HepG2 (cell line): Measurements from ENCODE around the gene STXBP4. TPM values are rescaled to one million over a fixed set of nuclear protein-coding genes. Genes with fewer than 3 reads are reported as not detected.

Experiments
- ATAC-seq: fragments of 200-7000 bp; cut with Tn5 transposase; 3 replicates; pipeline ENCODE4 v1.9.1; 2020; ENCODE audit warnings: mild to moderate bottlenecking, moderate library complexity
- BruUV-seq: library from RNA; stranded (reverse); fragments of 400-500 nt; replicated peaks from 2 replicates; lab custom pipeline; 2021; lab: Mats Ljungman, UMichigan
- CTCF ChIA-PET: fragments of 300-600 bp; formaldehyde crosslinking; extraction: SDS; loops from one replicate; lab custom pipeline; 2021; ENCODE audit warnings: low total read pairs, inconsistent platforms, low intra/inter-chr PET ratio; lab: Yijun Ruan, JAX
- POLR2A ChIA-PET: fragments of 350-600 bp; sonication (Branson Sonifier 250); formaldehyde crosslinking; loops from one replicate; lab custom pipeline; 2020; ENCODE audit warnings: antibody characterized with exemption, inconsistent platforms; lab: Yijun Ruan, JAX
- DNase-seq: peaks from one replicate; pipeline ENCODE4 v3.0.0-alpha.2; 2015; ENCODE audit warnings: low spot score
- FAIRE-seq: peaks from 3 replicates; lab custom pipeline; 2011; peaks lifted over from hg19 to GRCh38; lab: Jason Lieb, UNC
- H2AFZ ChIP-seq: one replicate; pipeline ENCODE4 v1.6.1; 2011; ENCODE audit warnings: low read length, inconsistent platforms
- H3K27ac ChIP-seq: fragments of 300-600 bp; 3 replicates; pipeline ENCODE4 v1.8.0; 2011; ENCODE audit warnings: mixed run types, mild to moderate bottlenecking, mixed read lengths, low read length, inconsistent platforms; ENCODE audit not compliant: insufficient read depth; ENCODE audit errors: extremely low read length
- H3K27me3 ChIP-seq, 2 experiments: fragments of 200-600 bp in 1 of 2; 2 replicates in 1 of 2; 3 replicates in 1 of 2; pipeline versions ENCODE4 v1.6.0 to v1.8.0; 2011; ENCODE audit warnings: low read length in 2 of 2, mild to moderate bottlenecking in 2 of 2, moderate library complexity in 2 of 2, inconsistent platforms in 1 of 2; ENCODE audit not compliant: insufficient read depth in 2 of 2, control insufficient read depth in 1 of 2
- H3K36me3 ChIP-seq, 2 experiments: fragments of 200-600 bp in 1 of 2; replicated peaks in 1 of 2; 2 replicates in 1 of 2; 3 replicates in 1 of 2; pipeline versions ENCODE4 v1.5.1 to v1.8.0; 2011; ENCODE audit warnings: low read length in 2 of 2, inconsistent platforms in 1 of 2; ENCODE audit not compliant: insufficient read depth in 2 of 2, control insufficient read depth in 1 of 2
- H3K4me1 ChIP-seq: 2 replicates; pipeline ENCODE4 v1.5.1; 2012; ENCODE audit warnings: low read length, inconsistent platforms; ENCODE audit not compliant: insufficient read depth
- H3K4me2 ChIP-seq: 2 replicates; pipeline ENCODE4 v1.6.0; 2011; ENCODE audit warnings: low read depth, low read length, inconsistent platforms
- H3K4me3 ChIP-seq, 3 experiments: fragments of 200-600 bp in 1 of 3; sonication (generic), shearing (Covaris generic) in 1 of 3; replicated peaks in 1 of 3; 2 replicates each; pipeline ENCODE4 v1.5.1; 2011 to 2016; ENCODE audit warnings: low read length in 3 of 3, inconsistent platforms in 2 of 3, low read depth in 2 of 3, mild to moderate bottlenecking in 2 of 3, control low read depth in 1 of 3, mixed read lengths in 1 of 3; ENCODE audit not compliant: insufficient read depth in 1 of 3
- H3K79me2 ChIP-seq: one replicate; pipeline ENCODE4 v1.6.1; 2011; ENCODE audit warnings: low read length, inconsistent platforms; ENCODE audit not compliant: insufficient read depth
- H3K9ac ChIP-seq: 2 replicates; pipeline ENCODE4 v1.6.0; 2011; ENCODE audit warnings: mild to moderate bottlenecking, low read depth, low read length, inconsistent platforms; ENCODE audit not compliant: insufficient read depth
- H3K9me3 ChIP-seq: 2 replicates; pipeline ENCODE4 v1.5.1; 2012; ENCODE audit warnings: mild to moderate bottlenecking, low read length
- H4K20me1 ChIP-seq: 2 replicates; pipeline ENCODE4 v1.6.0; 2011; ENCODE audit warnings: inconsistent platforms, mild to moderate bottlenecking, low read length, moderate library complexity; ENCODE audit not compliant: insufficient read depth
- PHF20 ChIP-seq: sonication (generic); formaldehyde crosslinking; IDR thresholded peaks from 2 replicates; pipeline ENCODE4 v1.5.0; 2020; ENCODE audit warnings: mild to moderate bottlenecking, missing genetic modification reagents
- RBFOX2 ChIP-seq: fragments of 200-400 bp; formaldehyde crosslinking; IDR thresholded peaks from 2 replicates; pipeline ENCODE4 v1.6.1; 2017; ENCODE audit warnings: low read depth, mild to moderate bottlenecking, low read length
- RORA ChIP-seq: sonication (generic); formaldehyde crosslinking; IDR thresholded peaks from 2 replicates; pipeline ENCODE4 v1.5.0; 2020; ENCODE audit warnings: mild to moderate bottlenecking, missing genetic modification reagents, moderate library complexity
- SKI ChIP-seq: fragments of 450-650 bp; IDR thresholded peaks from one replicate; pipeline ENCODE4 v1.6.1; 2018; ENCODE audit warnings: mild to moderate bottlenecking; ENCODE audit not compliant: partially characterized antibody
- WGBS: methylation state at CpG from one replicate; pipeline ENCODE4 v1.1.6; 2017; ENCODE audit warnings: low lambda C conversion rate; 5-methylcytosine and 5-hydroxymethylcytosine counted together
- in situ Hi-C: cut with HindIII; loops from 2 replicates; pipeline ENCODE4 v1.10.0; 2017; ENCODE audit warnings: low pct_unique_long_range_greater_than_20kb; ENCODE audit not compliant: extremely low pct_ligation_motif_present
- intact Hi-C: fragments of 100-400 bp; cut with micrococcal nuclease; formaldehyde crosslinking; loops from one replicate; pipeline ENCODE4 v1.10.0; 2022; ENCODE audit not compliant: unreplicated experiment
- polyA plus RNA-seq, 8 experiments: library from polyadenylated mRNA; depleted of rRNA in 3 of 8; stranded (reverse) in 7 of 8; unstranded in 1 of 8; fragments of >200 nt; fragmentation: Illumina TruSeq in 4 of 8; extraction: Trizol in 4 of 8; gene quantifications; 2 replicates each; pipeline versions ENCODE4 v1.2.1 to v1.2.3, GENCODE V29; 2011 to 2016; ENCODE audit warnings: low read depth in 4 of 8, missing spikeins in 1 of 8, mixed read lengths in 1 of 8; ENCODE audit not compliant: insufficient read depth in 1 of 8
- total RNA-seq, 5 experiments: library from RNA; depleted of rRNA; stranded (reverse); fragments of >200 nt; fragmentation: Illumina TruSeq; extraction: Trizol; gene quantifications; 2 replicates each; pipeline ENCODE4 v1.2.3, GENCODE V29; 2016; ENCODE audit warnings: low read depth in 1 of 5
- TF ChIP-seq, protein P1 (sequence below): sonication (generic); formaldehyde crosslinking; conservative IDR thresholded peaks from 2 replicates; pipeline ENCODE4 v1.4.0; 2020; ENCODE audit warnings: missing genetic modification reagents
- TF ChIP-seq, protein P2 (sequence below): sonication (generic); formaldehyde crosslinking; IDR thresholded peaks from 2 replicates; pipeline ENCODE4 v1.5.1; 2020; ENCODE audit warnings: missing genetic modification reagents, mild to moderate bottlenecking, borderline replicate concordance
- TF ChIP-seq, protein P3 (sequence below), 2 experiments: sonication (generic) in 1 of 2; formaldehyde crosslinking in 1 of 2; IDR thresholded peaks; 2 replicates each; pipeline versions ENCODE4 v1.5.1 to v1.6.1; 2011 to 2020; ENCODE audit warnings: borderline replicate concordance in 1 of 2, low read depth in 1 of 2, low read length in 1 of 2, mild to moderate bottlenecking in 1 of 2, missing genetic modification reagents in 1 of 2, moderate library complexity in 1 of 2
- TF ChIP-seq, protein P4 (sequence below): sonication (generic); formaldehyde crosslinking; IDR thresholded peaks from 2 replicates; pipeline ENCODE4 v1.5.0; 2020; ENCODE audit warnings: missing genetic modification reagents
- TF ChIP-seq, protein P5 (sequence below): sonication (generic); formaldehyde crosslinking; IDR thresholded peaks from 2 replicates; pipeline ENCODE4 v1.8.1; 2023; ENCODE audit warnings: mild to moderate bottlenecking, missing genetic modification reagents, borderline replicate concordance
- TF ChIP-seq, protein P6 (sequence below): sonication (generic); formaldehyde crosslinking; IDR thresholded peaks from 2 replicates; pipeline ENCODE4 v1.5.0; 2020; ENCODE audit warnings: mild to moderate bottlenecking, missing genetic modification reagents, borderline replicate concordance

Gene STXBP4
- total and polyA plus RNA-seq, 2 of the 13 experiments (the other 11 are each of a cell fraction or from before 2014, with no cell fraction given) = 8.5 to 36.1 TPM

DNA sequence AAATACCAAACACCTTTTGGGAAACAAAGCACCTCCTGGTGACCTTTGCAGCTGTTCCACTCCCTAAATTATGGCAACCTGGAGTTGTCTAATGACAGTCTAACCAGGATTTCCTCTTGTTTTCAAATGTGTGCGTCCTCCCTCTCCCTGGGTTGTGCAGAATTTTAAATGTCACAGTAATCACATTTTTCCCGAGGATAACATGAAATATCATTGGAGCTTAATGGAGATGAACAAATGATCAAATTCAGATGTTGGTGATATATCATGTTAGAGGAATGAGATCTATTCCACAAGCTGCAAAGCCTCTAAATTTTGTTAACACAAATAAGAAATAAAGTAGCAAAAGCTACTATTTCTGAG, 209.3 kb downstream of the STXBP4 start (continued):
- TF ChIP-seq, protein P1, sequence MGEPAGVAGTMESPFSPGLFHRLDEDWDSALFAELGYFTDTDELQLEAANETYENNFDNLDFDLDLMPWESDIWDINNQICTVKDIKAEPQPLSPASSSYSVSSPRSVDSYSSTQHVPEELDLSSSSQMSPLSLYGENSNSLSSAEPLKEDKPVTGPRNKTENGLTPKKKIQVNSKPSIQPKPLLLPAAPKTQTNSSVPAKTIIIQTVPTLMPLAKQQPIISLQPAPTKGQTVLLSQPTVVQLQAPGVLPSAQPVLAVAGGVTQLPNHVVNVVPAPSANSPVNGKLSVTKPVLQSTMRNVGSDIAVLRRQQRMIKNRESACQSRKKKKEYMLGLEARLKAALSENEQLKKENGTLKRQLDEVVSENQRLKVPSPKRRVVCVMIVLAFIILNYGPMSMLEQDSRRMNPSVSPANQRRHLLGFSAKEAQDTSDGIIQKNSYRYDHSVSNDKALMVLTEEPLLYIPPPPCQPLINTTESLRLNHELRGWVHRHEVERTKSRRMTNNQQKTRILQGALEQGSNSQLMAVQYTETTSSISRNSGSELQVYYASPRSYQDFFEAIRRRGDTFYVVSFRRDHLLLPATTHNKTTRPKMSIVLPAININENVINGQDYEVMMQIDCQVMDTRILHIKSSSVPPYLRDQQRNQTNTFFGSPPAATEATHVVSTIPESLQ (CRISPR knock-in tag) = no peak

DNA sequence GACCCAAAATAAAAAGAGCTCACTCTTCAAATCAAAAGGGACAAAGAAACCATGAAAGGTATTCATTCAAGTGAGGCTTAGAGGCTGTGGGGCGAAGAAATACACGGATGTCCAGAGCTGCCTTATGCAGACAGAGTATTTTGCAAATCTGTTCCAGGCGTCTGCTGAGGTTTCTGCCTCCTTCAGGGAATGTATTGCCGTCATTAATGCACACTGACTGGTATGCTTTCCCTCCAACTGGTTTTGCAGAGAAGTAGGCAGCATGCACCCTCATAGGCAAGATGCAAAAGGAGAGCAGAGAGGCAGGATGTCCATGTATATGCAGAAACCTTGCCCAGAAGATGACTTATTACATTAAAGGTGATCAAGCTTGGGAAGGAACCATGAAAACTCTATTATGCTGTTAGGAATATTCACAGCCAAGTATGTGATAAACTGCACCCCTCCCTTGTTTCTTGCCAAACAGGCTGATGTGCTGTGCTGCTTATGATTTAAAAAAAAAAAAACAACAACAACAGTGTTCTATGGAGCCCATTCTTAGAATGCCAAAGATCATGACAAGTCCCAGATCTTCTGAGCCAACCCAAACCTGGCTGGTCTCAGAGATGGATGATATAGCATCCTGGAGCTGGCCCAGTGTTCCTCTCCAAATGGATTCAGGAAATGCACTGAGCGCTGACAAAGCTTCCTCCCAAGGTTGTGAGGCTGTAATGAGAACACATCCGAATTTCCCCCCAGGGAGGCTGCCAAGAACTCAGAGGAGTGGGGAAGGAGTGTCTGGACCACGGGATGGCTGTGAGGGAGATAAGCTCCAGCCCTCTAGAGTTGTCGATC, 218.6 kb downstream of the STXBP4 start:
- POLR2A ChIA-PET = no interaction called here
- in situ Hi-C loops = no loop called here
- no peaks in the 10 kb centered on the region for H3K4me1 ChIP-seq
- TF ChIP-seq, protein P2, sequence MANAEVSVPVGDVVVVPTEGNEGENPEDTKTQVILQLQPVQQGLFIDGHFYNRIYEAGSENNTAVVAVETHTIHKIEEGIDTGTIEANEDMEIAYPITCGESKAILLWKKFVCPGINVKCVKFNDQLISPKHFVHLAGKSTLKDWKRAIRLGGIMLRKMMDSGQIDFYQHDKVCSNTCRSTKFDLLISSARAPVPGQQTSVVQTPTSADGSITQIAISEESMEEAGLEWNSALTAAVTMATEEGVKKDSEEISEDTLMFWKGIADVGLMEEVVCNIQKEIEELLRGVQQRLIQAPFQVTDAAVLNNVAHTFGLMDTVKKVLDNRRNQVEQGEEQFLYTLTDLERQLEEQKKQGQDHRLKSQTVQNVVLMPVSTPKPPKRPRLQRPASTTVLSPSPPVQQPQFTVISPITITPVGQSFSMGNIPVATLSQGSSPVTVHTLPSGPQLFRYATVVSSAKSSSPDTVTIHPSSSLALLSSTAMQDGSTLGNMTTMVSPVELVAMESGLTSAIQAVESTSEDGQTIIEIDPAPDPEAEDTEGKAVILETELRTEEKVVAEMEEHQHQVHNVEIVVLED (CRISPR knock-in tag) = no peak
- TF ChIP-seq RBFOX2 = no peak
- TF ChIP-seq, protein P3, sequence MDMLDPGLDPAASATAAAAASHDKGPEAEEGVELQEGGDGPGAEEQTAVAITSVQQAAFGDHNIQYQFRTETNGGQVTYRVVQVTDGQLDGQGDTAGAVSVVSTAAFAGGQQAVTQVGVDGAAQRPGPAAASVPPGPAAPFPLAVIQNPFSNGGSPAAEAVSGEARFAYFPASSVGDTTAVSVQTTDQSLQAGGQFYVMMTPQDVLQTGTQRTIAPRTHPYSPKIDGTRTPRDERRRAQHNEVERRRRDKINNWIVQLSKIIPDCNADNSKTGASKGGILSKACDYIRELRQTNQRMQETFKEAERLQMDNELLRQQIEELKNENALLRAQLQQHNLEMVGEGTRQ (IDR thresholded peaks at IDR 0.05; ENCODE audit: low read depth, low read length) = no peak
- TF ChIP-seq, protein P3 (CRISPR knock-in tag; IDR thresholded peaks at IDR 0.05; ENCODE audit: borderline replicate concordance) = no peak
- no peak for TF ChIP-seq SKI
- TF ChIP-seq RORA (CRISPR knock-in tag) = no peak
- TF ChIP-seq, protein P4, sequence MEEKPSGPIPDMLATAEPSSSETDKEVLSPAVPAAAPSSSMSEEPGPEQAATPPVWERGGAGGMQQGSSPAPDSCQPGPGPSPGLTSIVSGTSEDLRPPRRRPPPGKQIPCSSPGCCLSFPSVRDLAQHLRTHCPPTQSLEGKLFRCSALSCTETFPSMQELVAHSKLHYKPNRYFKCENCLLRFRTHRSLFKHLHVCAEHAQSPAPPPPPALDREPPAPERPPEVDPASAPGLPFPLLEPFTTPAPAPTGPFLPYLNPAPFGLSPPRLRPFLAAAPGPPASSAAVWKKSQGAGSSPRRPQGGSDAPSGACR (CRISPR knock-in tag) = no peak
- TF ChIP-seq, protein P5, sequence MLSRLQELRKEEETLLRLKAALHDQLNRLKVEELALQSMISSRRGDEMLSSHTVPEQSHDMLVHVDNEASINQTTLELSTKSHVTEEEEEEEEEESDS = no peak
- TF ChIP-seq, protein P6, sequence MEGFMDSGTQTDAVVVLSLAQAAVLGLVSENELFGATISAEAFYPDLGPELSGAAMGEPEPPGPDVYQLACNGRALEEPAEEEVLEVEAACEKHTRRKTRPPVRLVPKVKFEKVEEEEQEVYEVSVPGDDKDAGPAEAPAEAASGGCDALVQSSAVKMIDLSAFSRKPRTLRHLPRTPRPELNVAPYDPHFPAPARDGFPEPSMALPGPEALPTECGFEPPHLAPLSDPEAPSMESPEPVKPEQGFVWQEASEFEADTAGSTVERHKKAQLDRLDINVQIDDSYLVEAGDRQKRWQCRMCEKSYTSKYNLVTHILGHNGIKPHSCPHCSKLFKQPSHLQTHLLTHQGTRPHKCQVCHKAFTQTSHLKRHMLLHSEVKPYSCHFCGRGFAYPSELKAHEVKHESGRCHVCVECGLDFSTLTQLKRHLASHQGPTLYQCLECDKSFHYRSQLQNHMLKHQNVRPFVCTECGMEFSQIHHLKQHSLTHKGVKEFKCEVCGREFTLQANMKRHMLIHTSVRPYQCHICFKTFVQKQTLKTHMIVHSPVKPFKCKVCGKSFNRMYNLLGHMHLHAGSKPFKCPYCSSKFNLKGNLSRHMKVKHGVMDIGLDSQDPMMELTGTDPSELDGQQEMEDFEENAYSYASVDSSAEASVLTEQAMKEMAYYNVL (CRISPR knock-in tag) = no peak
- TF ChIP-seq PHF20 (CRISPR knock-in tag) = no peak

More for the DNA sequence above, 218.6 kb downstream of the STXBP4 start:
- WGBS = 76% methylated on average over 8 of the region's 8 CpGs
- BruUV-seq = no TSS peak
- DNase-seq = no peak
- H4K20me1 ChIP-seq = no peaks in the 10 kb centered on the region
- H3K9ac ChIP-seq = no peak overlapping the region
- intact Hi-C loops = no loop called here
- no peaks in the 10 kb centered on the region for H3K79me2 ChIP-seq
- no peak for FAIRE-seq
- CTCF ChIA-PET = no interaction called here
- H3K27me3 ChIP-seq = no peaks in the 10 kb centered on the region
- H2AFZ ChIP-seq = no peak overlapping the region
- H3K36me3 ChIP-seq = no peaks in the 10 kb centered on the region
- H3K4me2 ChIP-seq = no peak overlapping the region
- no peaks in the 10 kb centered on the region for H3K9me3 ChIP-seq
- no peak for ATAC-seq
- no peak overlapping the region for H3K27ac ChIP-seq
- no peak overlapping the region for H3K4me3 ChIP-seq
